Cortex of kidney (tissue), 1 donor: Measurements from ENCODE around the gene C19orf18.
"Not testable (repeated sequence)": the region's sequence is repeated elsewhere in the genome, so short reads cannot be mapped to it uniquely, and the experiment has no call there.

Experiments
- DNase-seq: peaks from one replicate; lab custom pipeline; 2025; lab: John Stamatoyannopoulos, UW

C19orf18 gene

GRCh38 chr19:57974434-57974833 is at the start of gene C19orf18:
C19orf18 (minus strand) TSS chr19:57974534; CDS start chr19:57974432, 102 bp downstream.
- no peak for DNase-seq

GRCh38 chr19:58022283-58022660 is 47.9 kb upstream of the C19orf18 start:
- DNase-seq: no peak

GRCh38 chr19:58021541-58022282 is 47.4 kb upstream of the C19orf18 start:
- DNase-seq: no peak

- no peak for DNase-seq
Measured at GRCh38 chr19:58020129-58020528, 45.8 kb upstream of the C19orf18 start.

- DNase-seq: no peak
Measured at GRCh38 chr19:58014141-58014540, 39.8 kb upstream of the C19orf18 start.

GRCh38 chr19:58010507-58010906 is 36.2 kb upstream of the C19orf18 start:
- DNase-seq: no peak

- DNase-seq: no peak
Measured at GRCh38 chr19:58009666-58010301, 35.5 kb upstream of the C19orf18 start.

GRCh38 chr19:58009301-58009665 is 34.9 kb upstream of the C19orf18 start:
- no peak for DNase-seq

- DNase-seq: not testable (repeated sequence)
Measured at GRCh38 chr19:58008877-58009276, 34.5 kb upstream of the C19orf18 start.

GRCh38 chr19:58007285-58007684 is 33.0 kb upstream of the C19orf18 start:
- DNase-seq: no peak

GRCh38 chr19:58003174-58003828 is 29.0 kb upstream of the C19orf18 start:
- no peak for DNase-seq

GRCh38 chr19:58002384-58003173 is 28.2 kb upstream of the C19orf18 start, which contains the start of gene ZNF606:
ZNF606 (minus strand) TSS chr19:58002820; CDS start chr19:58001319, 1,501 bp downstream.
- peak; percentile 65 for DNase-seq

GRCh38 chr19:58001895-58002369 is 27.6 kb upstream of the C19orf18 start:
- DNase-seq: no peak

GRCh38 chr19:58000677-58001076 is 26.3 kb upstream of the C19orf18 start:
- DNase-seq: no peak

- DNase-seq: no peak
Measured at GRCh38 chr19:57992841-57993240, 18.5 kb upstream of the C19orf18 start.

- no peak for DNase-seq
Measured at GRCh38 chr19:57978586-57979289, 4.4 kb upstream of the C19orf18 start.

GRCh38 chr19:57964761-57965160 is 9.6 kb downstream of the C19orf18 start:
- no peak for DNase-seq

GRCh38 chr19:57961785-57962184 is 12.5 kb downstream of the C19orf18 start:
- no peak for DNase-seq

GRCh38 chr19:57954996-57955395 is 19.3 kb downstream of the C19orf18 start:
- DNase-seq: no peak

GRCh38 chr19:57949702-57950101 is 24.6 kb downstream of the C19orf18 start:
- no peak for DNase-seq

- DNase-seq: no peak
Measured at GRCh38 chr19:57949296-57949695, 25.0 kb downstream of the C19orf18 start.
